ENCODE results near the gene AKAP12. TPM values are rescaled to one million over a fixed set of nuclear protein-coding genes. Genes with fewer than 3 reads are reported as not detected.

Gene AKAP12
- 0.47 and 0.78 TPM in 2 replicates for total RNA-seq

GRCh38 chr6:151239603-151240035, at the start of gene AKAP12:
Gene AKAP12, plus strand, starts transcription at chr6:151239967. Its CDS starts 596 bp downstream, at chr6:151240563.
- intact Hi-C loops (cut with micrococcal nuclease): loop anchor here (2.0 kb wide), 1 partner anchor 85 kb away; no protein-coding TSS in a partner anchor

GRCh38 chr6:151191527-151191926, 48.2 kb upstream of the AKAP12 start:
- intact Hi-C loops (cut with micrococcal nuclease): no loop called here
- peaks cover 10% of the 10 kb centered on the region for H3K27me3 Mint-ChIP-seq (ENCODE audit: insufficient read depth)
- H3K4me3 Mint-ChIP-seq: no peak overlapping the region
- no peaks in the 10 kb centered on the region for H3K36me3 Mint-ChIP-seq (ENCODE audit: low read depth)
- no peaks in the 10 kb centered on the region for H3K4me1 Mint-ChIP-seq (ENCODE audit: low read depth)
- no peak overlapping the region for H3K27ac Mint-ChIP-seq
- no peak for DNase-seq (ENCODE audit: low spot score)
- no peaks in the 10 kb centered on the region for H3K9me3 Mint-ChIP-seq

More at GRCh38 chr6:151239603-151240035, at the start of gene AKAP12:
- no peak within 1 kb of the TSS for H3K27ac Mint-ChIP-seq
- no peak for DNase-seq (ENCODE audit: low spot score)
- peaks cover 60% of the 10 kb centered on the region for H3K27me3 Mint-ChIP-seq (ENCODE audit: insufficient read depth)
- H3K9me3 Mint-ChIP-seq: no peaks in the 10 kb centered on the region
- H3K4me1 Mint-ChIP-seq (ENCODE audit: low read depth): no peaks in the 10 kb centered on the region
- H3K36me3 Mint-ChIP-seq (ENCODE audit: low read depth): no peaks in the 10 kb centered on the region
- peak within 1 kb of the TSS; percentile 85 for H3K4me3 Mint-ChIP-seq

GRCh38 chr6:151196555-151196954, 43.2 kb upstream of the AKAP12 start:
- no peak overlapping the region for H3K4me3 Mint-ChIP-seq
- intact Hi-C loops (cut with micrococcal nuclease): no loop called here
- H3K9me3 Mint-ChIP-seq: no peaks in the 10 kb centered on the region
- H3K36me3 Mint-ChIP-seq (ENCODE audit: low read depth): no peaks in the 10 kb centered on the region
- no peak for DNase-seq (ENCODE audit: low spot score)
- no peak overlapping the region for H3K27ac Mint-ChIP-seq
- peaks cover 6% of the 10 kb centered on the region for H3K27me3 Mint-ChIP-seq (ENCODE audit: insufficient read depth)
- H3K4me1 Mint-ChIP-seq (ENCODE audit: low read depth): no peaks in the 10 kb centered on the region

- H3K27me3 Mint-ChIP-seq (ENCODE audit: insufficient read depth): peaks cover 6% of the 10 kb centered on the region
- no peak overlapping the region for H3K4me3 Mint-ChIP-seq
- intact Hi-C loops (cut with micrococcal nuclease): no loop called here
- no peaks in the 10 kb centered on the region for H3K9me3 Mint-ChIP-seq
- H3K36me3 Mint-ChIP-seq (ENCODE audit: low read depth): no peaks in the 10 kb centered on the region
- no peak overlapping the region for H3K27ac Mint-ChIP-seq
- no peak for DNase-seq (ENCODE audit: low spot score)
- H3K4me1 Mint-ChIP-seq (ENCODE audit: low read depth): no peaks in the 10 kb centered on the region
These were observed 42.2 kb upstream of the AKAP12 start for GRCh38 chr6:151197556-151197955.

GRCh38 chr6:151199991-151200390, 39.8 kb upstream of the AKAP12 start:
- intact Hi-C loops (cut with micrococcal nuclease): no loop called here
- no peak overlapping the region for H3K27ac Mint-ChIP-seq

GRCh38 chr6:151205721-151206600, 33.8 kb upstream of the AKAP12 start:
- H3K4me3 Mint-ChIP-seq: no peak overlapping the region
- H3K4me1 Mint-ChIP-seq (ENCODE audit: low read depth): no peaks in the 10 kb centered on the region
- no peaks in the 10 kb centered on the region for H3K36me3 Mint-ChIP-seq (ENCODE audit: low read depth)
- H3K9me3 Mint-ChIP-seq: no peaks in the 10 kb centered on the region
- H3K27ac Mint-ChIP-seq: no peak overlapping the region
- intact Hi-C loops (cut with micrococcal nuclease): no loop called here
- DNase-seq (ENCODE audit: low spot score): no peak
- H3K27me3 Mint-ChIP-seq (ENCODE audit: insufficient read depth): peaks cover 8% of the 10 kb centered on the region

More at GRCh38 chr6:151199991-151200390, 39.8 kb upstream of the AKAP12 start:
- Mint-ChIP-seq H3K4me3 (no peak overlapping the region), H3K36me3 (ENCODE audit: low read depth) (no peaks in the 10 kb centered on the region), H3K9me3 (no peaks in the 10 kb centered on the region), H3K27me3 (ENCODE audit: insufficient read depth) (peaks cover 4% of the 10 kb centered on the region), H3K4me1 (ENCODE audit: low read depth) (no peaks in the 10 kb centered on the region)
- no peak for DNase-seq (ENCODE audit: low spot score)

- DNase-seq (ENCODE audit: low spot score): no peak
- Mint-ChIP-seq H3K36me3 (ENCODE audit: low read depth) (no peaks in the 10 kb centered on the region), H3K9me3 (peaks cover 4% of the 10 kb centered on the region), H3K4me3 (no peak overlapping the region), H3K27me3 (ENCODE audit: insufficient read depth) (peaks cover 8% of the 10 kb centered on the region), H3K27ac (no peak overlapping the region), H3K4me1 (ENCODE audit: low read depth) (no peaks in the 10 kb centered on the region)
- intact Hi-C loops (cut with micrococcal nuclease): no loop called here
These were observed 32.1 kb upstream of the AKAP12 start for GRCh38 chr6:151207674-151208073.

- Mint-ChIP-seq H3K9me3 (peaks cover 4% of the 10 kb centered on the region), H3K36me3 (ENCODE audit: low read depth) (no peaks in the 10 kb centered on the region), H3K4me1 (ENCODE audit: low read depth) (no peaks in the 10 kb centered on the region), H3K27ac (no peak overlapping the region), H3K27me3 (ENCODE audit: insufficient read depth) (peaks cover 5% of the 10 kb centered on the region), H3K4me3 (no peak overlapping the region)
- DNase-seq (ENCODE audit: low spot score): no peak
- intact Hi-C loops (cut with micrococcal nuclease): no loop called here
These were observed 30.5 kb upstream of the AKAP12 start for GRCh38 chr6:151209071-151209831.

GRCh38 chr6:151211075-151211474, 28.7 kb upstream of the AKAP12 start:
- DNase-seq (ENCODE audit: low spot score): no peak
- H3K36me3 Mint-ChIP-seq (ENCODE audit: low read depth): no peaks in the 10 kb centered on the region
- intact Hi-C loops (cut with micrococcal nuclease): no loop called here
- H3K4me3 Mint-ChIP-seq: no peak overlapping the region
- H3K27ac Mint-ChIP-seq: no peak overlapping the region
- H3K27me3 Mint-ChIP-seq (ENCODE audit: insufficient read depth): peaks cover 5% of the 10 kb centered on the region
- H3K4me1 Mint-ChIP-seq (ENCODE audit: low read depth): no peaks in the 10 kb centered on the region
- H3K9me3 Mint-ChIP-seq: peaks cover 4% of the 10 kb centered on the region

- no peak for DNase-seq (ENCODE audit: low spot score)
- no peak overlapping the region for H3K4me3 Mint-ChIP-seq
- intact Hi-C loops (cut with micrococcal nuclease): no loop called here
- H3K27ac Mint-ChIP-seq: no peak overlapping the region
- peaks cover 5% of the 10 kb centered on the region for H3K27me3 Mint-ChIP-seq (ENCODE audit: insufficient read depth)
- H3K4me1 Mint-ChIP-seq (ENCODE audit: low read depth): no peaks in the 10 kb centered on the region
- no peaks in the 10 kb centered on the region for H3K36me3 Mint-ChIP-seq (ENCODE audit: low read depth)
- H3K9me3 Mint-ChIP-seq: peaks cover 4% of the 10 kb centered on the region
These were observed 26.4 kb upstream of the AKAP12 start for GRCh38 chr6:151213352-151213751.

GRCh38 chr6:151215999-151216398, 23.8 kb upstream of the AKAP12 start:
- Mint-ChIP-seq H3K4me1 (ENCODE audit: low read depth) (no peaks in the 10 kb centered on the region), H3K27me3 (ENCODE audit: insufficient read depth) (peaks cover 2% of the 10 kb centered on the region), H3K9me3 (peaks cover 4% of the 10 kb centered on the region), H3K36me3 (ENCODE audit: low read depth) (no peaks in the 10 kb centered on the region), H3K27ac (no peak overlapping the region), H3K4me3 (no peak overlapping the region)
- DNase-seq (ENCODE audit: low spot score): no peak
- intact Hi-C loops (cut with micrococcal nuclease): no loop called here

- no peak overlapping the region for H3K4me3 Mint-ChIP-seq
- H3K27ac Mint-ChIP-seq: no peak overlapping the region
- intact Hi-C loops (cut with micrococcal nuclease): no loop called here
- no peaks in the 10 kb centered on the region for H3K4me1 Mint-ChIP-seq (ENCODE audit: low read depth)
- no peak for DNase-seq (ENCODE audit: low spot score)
- H3K27me3 Mint-ChIP-seq (ENCODE audit: insufficient read depth): peaks cover 2% of the 10 kb centered on the region
- no peaks in the 10 kb centered on the region for H3K36me3 Mint-ChIP-seq (ENCODE audit: low read depth)
- H3K9me3 Mint-ChIP-seq: no peaks in the 10 kb centered on the region
These were observed 23.0 kb upstream of the AKAP12 start for GRCh38 chr6:151216804-151217203.

GRCh38 chr6:151219192-151219591, 20.6 kb upstream of the AKAP12 start:
- Mint-ChIP-seq H3K9me3 (no peaks in the 10 kb centered on the region), H3K27ac (no peak overlapping the region), H3K36me3 (ENCODE audit: low read depth) (no peaks in the 10 kb centered on the region), H3K27me3 (ENCODE audit: insufficient read depth) (peaks cover 2% of the 10 kb centered on the region), H3K4me3 (no peak overlapping the region), H3K4me1 (ENCODE audit: low read depth) (no peaks in the 10 kb centered on the region)
- intact Hi-C loops (cut with micrococcal nuclease): no loop called here
- no peak for DNase-seq (ENCODE audit: low spot score)
